ENCODE data around the gene BDNF. TPM values are rescaled to one million over a fixed set of nuclear protein-coding genes. Genes with fewer than 3 reads are reported as not detected.

The BDNF gene
- total RNA-seq, 4 donors from 2014 or later = 0.30 TPM; not detected in 3

- no peak for DNase-seq (ENCODE audit: low spot score in 2 of 2)
- no peak overlapping the region for H3K4me3 ChIP-seq
- no peaks in the 10 kb centered on the region for H3K9me3 ChIP-seq
- H3K27ac ChIP-seq = no peak overlapping the region
- no peaks in the 10 kb centered on the region for H3K36me3 ChIP-seq
- no peaks in the 10 kb centered on the region for H3K4me1 ChIP-seq
- TF ChIP-seq POLR2A (IDR thresholded peaks at IDR 0.05) (no peak), EP300 (IDR thresholded peaks at IDR 0.05) (no peak), CTCF (IDR thresholded peaks at IDR 0.05) (no peak)
- WGBS, 2 donors = 67 to 72% methylated on average over 4 of the region's 4 CpGs
- no peaks in the 10 kb centered on the region for H3K27me3 ChIP-seq
Observed at GRCh38 chr11:27621405-27622161, 78.7 kb downstream of the BDNF start.

- TF ChIP-seq EP300 (IDR thresholded peaks at IDR 0.05) (no peak), CTCF (IDR thresholded peaks at IDR 0.05) (no peak), POLR2A (IDR thresholded peaks at IDR 0.05) (no peak)
- Histone ChIP-seq H3K36me3 (no peaks in the 10 kb centered on the region), H3K27ac (no peak overlapping the region), H3K4me3 (no peak overlapping the region), H3K9me3 (no peaks in the 10 kb centered on the region), H3K27me3 (no peaks in the 10 kb centered on the region), H3K4me1 (no peaks in the 10 kb centered on the region)
- no peak for DNase-seq (ENCODE audit: low spot score in 2 of 2)
- WGBS, 2 donors = 53 to 62% methylated on average over 2 of the region's 2 CpGs
Observed at GRCh38 chr11:27619763-27620335, 80.4 kb downstream of the BDNF start.

GRCh38 chr11:27619039-27619574 is 81.1 kb downstream of the BDNF start:
- no peak for DNase-seq (ENCODE audit: low spot score in 2 of 2)
- Histone ChIP-seq H3K4me1 (no peaks in the 10 kb centered on the region), H3K9me3 (no peaks in the 10 kb centered on the region), H3K4me3 (no peak overlapping the region), H3K36me3 (no peaks in the 10 kb centered on the region), H3K27ac (no peak overlapping the region), H3K27me3 (no peaks in the 10 kb centered on the region)
- TF ChIP-seq POLR2A (IDR thresholded peaks at IDR 0.05) (no peak), CTCF (IDR thresholded peaks at IDR 0.05) (no peak), EP300 (IDR thresholded peaks at IDR 0.05) (no peak)
- WGBS, 2 donors = 65 to 69% methylated on average over 5 of the region's 5 CpGs

GRCh38 chr11:27618281-27618915 is 81.9 kb downstream of the BDNF start:
- Histone ChIP-seq H3K9me3 (no peaks in the 10 kb centered on the region), H3K27ac (no peak overlapping the region), H3K4me1 (no peaks in the 10 kb centered on the region), H3K4me3 (no peak overlapping the region), H3K27me3 (no peaks in the 10 kb centered on the region), H3K36me3 (no peaks in the 10 kb centered on the region)
- DNase-seq (ENCODE audit: low spot score in 2 of 2) = no peak
- 40 to 49% methylated on average over 2 of the region's 2 CpGs for WGBS, 2 donors
- TF ChIP-seq POLR2A (IDR thresholded peaks at IDR 0.05) (no peak), CTCF (IDR thresholded peaks at IDR 0.05) (no peak), EP300 (IDR thresholded peaks at IDR 0.05) (no peak)

GRCh38 chr11:27616711-27617110 is 83.5 kb downstream of the BDNF start:
- TF ChIP-seq POLR2A (IDR thresholded peaks at IDR 0.05) = no peak
- TF ChIP-seq EP300 (IDR thresholded peaks at IDR 0.05) = no peak
- no peak for TF ChIP-seq CTCF (IDR thresholded peaks at IDR 0.05)
- Histone ChIP-seq H3K36me3 (no peaks in the 10 kb centered on the region), H3K9me3 (no peaks in the 10 kb centered on the region), H3K4me3 (no peak overlapping the region), H3K4me1 (no peaks in the 10 kb centered on the region), H3K27ac (no peak overlapping the region), H3K27me3 (no peaks in the 10 kb centered on the region)
- DNase-seq (ENCODE audit: low spot score in 2 of 2) = no peak
- WGBS, 2 donors = 43 to 81% methylated on average over 2 of the region's 2 CpGs
